ENCODE measurements around the gene CAMK1D. TPM values are rescaled to one million over a fixed set of nuclear protein-coding genes. Genes with fewer than 3 reads are reported as not detected.

CAMK1D gene
- total and polyA plus RNA-seq, 2 of the 8 experiments (the other 6 are each of a cell fraction or from before 2014, with no cell fraction given): 3.5 to 10.6 TPM

DNA sequence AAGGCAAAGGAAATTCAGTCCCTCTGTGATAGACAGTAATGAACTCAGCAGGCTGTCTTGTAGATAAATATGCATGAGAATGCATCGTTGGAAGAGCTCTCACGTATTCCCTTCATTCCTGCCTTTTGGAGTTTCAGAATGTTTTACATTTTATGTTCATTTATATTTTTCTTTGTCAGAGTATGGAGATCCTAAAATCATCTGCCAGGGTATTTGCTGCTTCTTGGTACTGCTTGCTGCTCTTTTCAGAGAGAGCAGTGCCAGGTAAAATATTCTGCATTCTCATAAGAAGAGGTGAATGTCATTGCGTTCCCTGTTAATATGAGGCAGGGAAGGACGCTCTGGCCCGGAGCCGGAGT, 362.0 kb downstream of the CAMK1D start (continued):
- TF ChIP-seq BCL11A (IDR thresholded peaks at IDR 0.05; ENCODE audit: low read depth in 2 of 2, low read length in 2 of 2): no peak

Data from H1 (cell line).